ENCODE measurements around the gene NAT9.

- TF ChIP-seq CTCF (IDR thresholded peaks at IDR 0.05) (no peak), ZNF302 (CRISPR knock-in tag; IDR thresholded peaks at IDR 0.05) (no peak), POLR2A (IDR thresholded peaks at IDR 0.05; ENCODE audit: low read length) (no peak), KDM1A (IDR thresholded peaks at IDR 0.05; ENCODE audit: low read depth) (no peak), KDM5A (IDR thresholded peaks at IDR 0.05) (no peak), RFX5 (IDR thresholded peaks at IDR 0.05) (no peak), USF2 (IDR thresholded peaks at IDR 0.05) (no peak), EP300 (IDR thresholded peaks at IDR 0.05) (no peak), PHF8 (IDR thresholded peaks at IDR 0.05; ENCODE audit: borderline replicate concordance, low read depth) (no peak), JUN (IDR thresholded peaks at IDR 0.05) (no peak), NR3C1 (IDR thresholded peaks at IDR 0.05) (no peak), CEBPB (IDR thresholded peaks at IDR 0.05) (no peak), SMC3 (IDR thresholded peaks at IDR 0.05) (no peak)
- TF ChIP-seq, protein P1, sequence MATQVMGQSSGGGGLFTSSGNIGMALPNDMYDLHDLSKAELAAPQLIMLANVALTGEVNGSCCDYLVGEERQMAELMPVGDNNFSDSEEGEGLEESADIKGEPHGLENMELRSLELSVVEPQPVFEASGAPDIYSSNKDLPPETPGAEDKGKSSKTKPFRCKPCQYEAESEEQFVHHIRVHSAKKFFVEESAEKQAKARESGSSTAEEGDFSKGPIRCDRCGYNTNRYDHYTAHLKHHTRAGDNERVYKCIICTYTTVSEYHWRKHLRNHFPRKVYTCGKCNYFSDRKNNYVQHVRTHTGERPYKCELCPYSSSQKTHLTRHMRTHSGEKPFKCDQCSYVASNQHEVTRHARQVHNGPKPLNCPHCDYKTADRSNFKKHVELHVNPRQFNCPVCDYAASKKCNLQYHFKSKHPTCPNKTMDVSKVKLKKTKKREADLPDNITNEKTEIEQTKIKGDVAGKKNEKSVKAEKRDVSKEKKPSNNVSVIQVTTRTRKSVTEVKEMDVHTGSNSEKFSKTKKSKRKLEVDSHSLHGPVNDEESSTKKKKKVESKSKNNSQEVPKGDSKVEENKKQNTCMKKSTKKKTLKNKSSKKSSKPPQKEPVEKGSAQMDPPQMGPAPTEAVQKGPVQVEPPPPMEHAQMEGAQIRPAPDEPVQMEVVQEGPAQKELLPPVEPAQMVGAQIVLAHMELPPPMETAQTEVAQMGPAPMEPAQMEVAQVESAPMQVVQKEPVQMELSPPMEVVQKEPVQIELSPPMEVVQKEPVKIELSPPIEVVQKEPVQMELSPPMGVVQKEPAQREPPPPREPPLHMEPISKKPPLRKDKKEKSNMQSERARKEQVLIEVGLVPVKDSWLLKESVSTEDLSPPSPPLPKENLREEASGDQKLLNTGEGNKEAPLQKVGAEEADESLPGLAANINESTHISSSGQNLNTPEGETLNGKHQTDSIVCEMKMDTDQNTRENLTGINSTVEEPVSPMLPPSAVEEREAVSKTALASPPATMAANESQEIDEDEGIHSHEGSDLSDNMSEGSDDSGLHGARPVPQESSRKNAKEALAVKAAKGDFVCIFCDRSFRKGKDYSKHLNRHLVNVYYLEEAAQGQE (IDR thresholded peaks at IDR 0.05) = no peak
Observed at GRCh38 chr17:74723891-74724290, 52.3 kb downstream of the NAT9 start.

All from A549 (cell line).